SK-N-MC (cell line): ENCODE measurements around the gene AJAP1.

Experiments used
- EZH2 ChIP-seq: fragments of 200-600 bp; sonication (generic); IDR thresholded peaks from one replicate; pipeline ENCODE4 v1.6.1; 2017; ENCODE audit warnings: antibody characterized with exemption
- FOXP2 ChIP-seq: optimal IDR thresholded peaks from 2 replicates; pipeline ENCODE3; 2011; ENCODE audit warnings: mild to moderate bottlenecking, moderate library complexity; ENCODE audit not compliant: insufficient read depth; ENCODE audit errors: extremely low read length, control extremely low read depth
- POLR2AphosphoS5 ChIP-seq: IDR thresholded peaks from 2 replicates; pipeline ENCODE4 v1.6.1; 2012; ENCODE audit warnings: mild to moderate bottlenecking, low read depth, low read length, borderline replicate concordance

GRCh38 chr1:4700801-4701200 is 46.4 kb downstream of the AJAP1 start:
- TF ChIP-seq EZH2 = no peak
- TF ChIP-seq POLR2AphosphoS5 = no peak
- TF ChIP-seq FOXP2 = no peak
